HG03039 (cell line): Measurements from ENCODE around the gene PPP4R4.
"Not testable (repeated sequence)": the region's sequence is repeated elsewhere in the genome, so short reads cannot be mapped to it uniquely, and the experiment has no call there.

Source experiments
- ATAC-seq: cut with Tn5 transposase; IDR thresholded peaks from one replicate; pipeline ENCODE4 v1.9.1; 2021; ENCODE audit warnings: mild to moderate bottlenecking, moderate library complexity; ENCODE audit not compliant: unreplicated experiment

The PPP4R4 gene

DNA sequence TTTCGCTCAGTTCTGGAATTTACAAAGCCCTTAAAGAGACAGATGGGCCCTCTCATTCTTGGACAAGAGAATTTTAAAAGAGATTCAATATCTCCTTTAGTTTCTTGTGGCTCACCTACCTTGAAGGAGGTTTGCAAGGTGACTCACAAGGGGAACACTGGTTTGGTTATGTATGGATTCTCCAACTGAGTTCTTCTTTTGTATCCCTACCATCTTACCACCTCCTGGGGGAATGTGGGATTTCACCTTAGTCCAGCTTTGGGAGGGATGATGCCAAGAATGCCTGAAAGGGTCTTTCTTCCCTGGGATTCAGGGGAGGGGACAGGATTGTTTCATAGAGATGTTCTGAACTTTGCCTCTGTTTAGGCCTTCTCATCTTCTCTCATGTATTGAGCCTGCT lies 3.7 kb downstream of the PPP4R4 start:
- ATAC-seq = no peak

DNA sequence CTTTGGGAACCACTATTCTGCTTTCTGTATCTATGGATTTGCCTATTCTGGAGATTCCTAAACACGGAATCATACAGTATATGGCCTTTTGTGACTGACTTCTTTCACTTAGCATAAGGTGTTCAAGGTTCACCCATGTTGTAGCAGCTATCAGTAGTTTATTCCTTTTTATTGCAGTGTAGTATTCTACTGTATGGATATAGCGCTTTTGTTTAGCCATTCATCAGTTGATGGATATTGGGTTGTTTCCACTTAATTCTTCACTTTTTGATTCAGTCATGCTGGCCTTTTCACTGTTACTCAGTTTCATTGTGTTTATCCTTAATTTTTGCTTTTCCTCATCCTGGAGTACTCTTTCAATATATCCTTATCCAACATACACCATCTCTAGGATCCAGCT lies 5.1 kb downstream of the PPP4R4 start:
- ATAC-seq = no peak

DNA sequence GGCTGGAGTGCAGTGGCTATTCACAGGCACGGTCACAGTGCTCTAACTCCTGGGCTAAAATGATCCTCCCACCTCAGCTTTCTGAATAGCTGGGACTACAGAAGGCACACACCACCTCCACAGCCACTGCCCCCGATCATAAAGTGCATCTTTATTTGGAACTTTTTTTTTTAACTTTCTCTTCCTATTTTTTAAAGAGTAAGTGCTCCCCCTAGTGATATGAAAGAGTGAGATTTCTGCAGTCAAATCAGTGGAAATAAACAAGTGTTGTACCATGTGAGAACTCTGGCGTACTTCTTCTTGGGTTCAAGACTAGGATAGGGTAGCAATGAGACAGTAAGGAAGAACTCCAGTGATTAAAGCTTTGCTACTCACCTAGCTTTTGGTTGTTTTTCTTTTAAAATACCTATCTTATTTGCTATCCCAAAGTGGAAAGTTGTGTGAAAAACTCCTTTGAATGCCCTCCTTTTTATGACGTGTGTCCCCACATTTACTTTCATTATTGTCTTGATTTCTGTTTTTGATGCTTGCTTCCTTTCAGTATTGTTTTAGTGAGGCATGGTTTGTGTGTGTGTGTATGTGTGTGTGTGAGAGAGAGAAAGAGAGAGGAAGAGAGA lies 6.6 kb downstream of the PPP4R4 start:
- ATAC-seq = no peak

DNA sequence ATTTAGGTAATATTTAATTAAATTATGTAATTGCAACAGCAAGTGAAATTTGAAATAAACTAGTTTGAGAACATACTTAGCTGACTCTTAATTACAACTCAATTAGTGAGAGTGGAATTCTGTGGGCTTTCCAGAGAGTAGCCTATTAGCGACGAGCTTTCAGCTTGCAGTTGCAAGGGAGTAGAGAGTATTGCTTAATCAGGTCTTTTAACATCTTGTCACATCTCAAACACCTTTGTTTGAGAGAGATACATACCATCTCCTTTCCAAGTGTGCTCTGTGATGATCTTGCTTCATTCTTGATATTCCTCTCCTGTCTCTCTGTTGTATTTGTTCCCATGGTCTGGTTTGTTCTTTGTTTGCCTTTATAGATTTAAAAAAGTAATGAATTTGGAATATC lies 7.7 kb downstream of the PPP4R4 start:
- ATAC-seq = no peak

DNA sequence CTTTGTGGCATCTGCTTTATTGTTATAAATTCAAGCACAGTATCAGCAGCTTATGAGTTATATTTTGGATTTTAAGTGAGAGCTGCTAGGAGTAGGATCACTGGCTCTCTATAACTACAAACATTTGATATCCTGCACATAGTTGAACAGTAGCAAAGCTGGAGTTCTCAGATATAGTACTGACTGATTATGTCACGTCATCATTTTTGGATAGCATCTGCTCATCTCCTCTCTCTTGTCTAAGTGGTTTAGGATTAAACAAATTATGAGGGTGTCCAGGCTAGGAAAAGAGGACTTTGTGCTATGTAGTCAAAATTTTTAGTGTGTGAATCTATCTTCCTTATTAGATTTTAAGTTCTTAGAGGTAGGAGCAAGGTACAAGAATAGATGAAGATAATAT lies 18.4 kb downstream of the PPP4R4 start:
- no peak for ATAC-seq

DNA sequence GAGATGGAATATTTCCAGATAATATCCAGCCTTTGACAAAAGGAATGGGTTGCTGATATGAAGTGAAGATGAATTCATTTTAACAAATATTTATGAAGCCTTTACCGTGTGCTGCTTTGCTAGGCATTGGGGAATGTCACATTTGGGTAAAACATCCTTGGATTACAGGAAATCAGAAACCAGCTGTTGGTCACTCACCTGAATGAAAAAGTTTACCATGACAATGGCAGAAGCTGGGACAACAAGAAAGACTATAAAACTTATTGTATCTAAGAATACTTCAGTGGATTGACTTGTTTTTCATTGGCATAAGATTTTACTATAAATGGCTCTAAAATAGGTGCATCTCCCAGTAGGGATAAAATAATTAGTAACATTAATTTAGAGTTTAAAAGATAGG lies 19.7 kb downstream of the PPP4R4 start:
- no peak for ATAC-seq

DNA sequence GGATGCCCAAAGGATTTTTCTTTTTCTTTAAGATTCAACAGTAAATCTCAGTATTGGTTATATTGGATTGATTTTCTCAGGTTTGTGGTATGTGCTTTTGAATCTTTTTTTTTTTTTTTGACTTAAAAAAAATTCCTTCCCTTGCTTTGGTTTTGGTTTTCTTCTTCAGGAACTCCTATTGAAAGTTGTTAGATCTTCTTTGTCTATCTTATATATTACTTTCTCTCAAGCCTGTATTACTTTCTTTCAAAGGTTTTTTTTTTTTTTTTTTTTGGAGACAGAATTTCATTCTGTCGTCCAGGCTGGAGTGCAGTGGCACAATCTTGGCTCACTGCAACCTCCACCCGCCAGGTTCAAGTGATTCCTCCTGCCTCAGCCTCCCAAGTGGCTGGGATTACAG lies 21.9 kb downstream of the PPP4R4 start:
- no peak for ATAC-seq

DNA sequence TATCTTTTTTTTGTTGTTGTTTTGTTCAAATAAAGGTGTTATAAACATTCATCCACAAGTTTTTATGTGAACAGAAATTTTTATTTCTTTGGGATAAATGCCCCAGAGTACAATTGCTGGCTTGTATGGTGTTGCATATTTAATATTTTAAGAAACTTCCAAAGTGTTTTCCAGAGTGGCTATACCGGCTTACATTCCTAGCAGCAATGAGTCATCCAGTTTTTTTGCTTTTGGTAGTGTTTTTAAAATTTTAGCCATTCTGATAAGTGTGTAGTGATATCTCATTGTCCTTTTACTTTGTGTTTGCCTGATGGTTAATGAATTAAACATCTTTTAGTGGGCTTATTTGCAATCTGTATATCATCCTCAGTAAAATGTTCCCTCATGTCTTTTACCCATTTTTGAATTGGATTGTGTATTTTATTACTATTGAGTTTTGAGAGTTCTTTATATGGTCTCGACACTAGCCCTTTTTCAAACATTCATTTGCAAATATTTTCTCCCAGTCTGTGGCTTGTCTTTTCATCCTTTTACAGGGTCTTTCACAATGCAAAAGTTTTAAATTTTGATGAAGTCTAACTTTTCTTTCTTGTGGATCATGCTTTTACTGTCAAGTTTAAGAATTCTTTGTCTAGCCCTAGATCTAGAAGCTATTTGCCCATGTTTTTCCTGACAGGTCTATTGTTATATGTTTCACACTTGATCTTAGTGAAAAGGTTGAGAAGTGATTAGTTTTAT lies 29.5 kb downstream of the PPP4R4 start:
- no peak for ATAC-seq

DNA sequence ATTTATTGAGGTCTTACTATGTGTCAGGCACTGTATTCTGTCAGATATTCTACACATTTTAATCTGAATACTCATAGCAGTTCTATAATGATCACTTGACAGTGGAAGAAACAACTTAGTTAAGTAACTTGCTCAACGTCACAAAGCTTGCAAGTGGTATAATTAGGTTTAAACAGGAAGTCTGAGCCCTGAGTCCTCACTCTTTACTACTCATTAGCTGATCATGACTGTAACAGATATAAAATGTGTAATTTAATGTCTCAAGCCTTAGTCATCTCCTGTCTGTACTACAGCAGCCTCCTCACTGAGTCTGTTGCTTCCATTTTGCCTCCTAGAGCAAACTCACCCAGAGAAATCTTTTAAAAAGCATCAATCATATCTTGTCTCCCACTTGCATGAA lies 38.9 kb downstream of the PPP4R4 start:
- ATAC-seq = no peak

DNA sequence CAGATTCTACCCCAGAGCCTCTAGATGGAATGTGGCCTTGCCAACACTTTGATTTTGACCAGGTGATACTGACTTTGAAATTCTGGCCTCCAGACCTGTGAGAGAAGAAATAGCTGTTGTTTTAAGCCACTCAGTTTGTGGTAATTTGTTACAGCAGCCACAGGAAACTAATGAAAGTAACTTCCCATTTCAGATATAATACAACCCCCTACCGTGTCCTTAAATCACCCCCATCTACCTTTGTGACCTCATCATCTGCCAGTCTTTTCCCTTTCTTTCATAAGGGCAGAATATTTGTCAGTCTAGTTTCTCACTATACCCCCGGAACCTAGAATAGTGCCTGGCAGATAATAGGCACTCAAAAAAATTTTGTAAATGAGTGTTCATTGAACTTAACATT lies 39.6 kb downstream of the PPP4R4 start:
- ATAC-seq = no peak

DNA sequence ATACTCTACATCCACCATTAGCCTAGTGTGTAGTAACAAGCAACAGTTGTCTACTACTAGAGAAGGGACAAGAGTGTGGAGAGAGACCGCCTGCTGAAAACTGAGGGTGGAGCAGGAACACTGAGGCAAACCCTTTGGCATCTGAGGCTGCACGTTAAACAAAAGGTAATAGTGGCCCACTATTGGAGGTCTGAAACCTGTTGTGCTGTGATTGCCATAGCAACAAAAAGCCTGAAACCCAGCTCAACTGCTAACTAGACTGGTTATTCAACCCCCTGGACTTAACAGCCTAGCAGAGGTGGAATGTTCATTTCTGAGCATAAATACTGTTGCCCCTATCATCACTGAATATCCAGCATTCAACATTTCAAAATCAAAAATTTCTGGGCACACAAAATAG lies 43.0 kb downstream of the PPP4R4 start:
- ATAC-seq = no peak

DNA sequence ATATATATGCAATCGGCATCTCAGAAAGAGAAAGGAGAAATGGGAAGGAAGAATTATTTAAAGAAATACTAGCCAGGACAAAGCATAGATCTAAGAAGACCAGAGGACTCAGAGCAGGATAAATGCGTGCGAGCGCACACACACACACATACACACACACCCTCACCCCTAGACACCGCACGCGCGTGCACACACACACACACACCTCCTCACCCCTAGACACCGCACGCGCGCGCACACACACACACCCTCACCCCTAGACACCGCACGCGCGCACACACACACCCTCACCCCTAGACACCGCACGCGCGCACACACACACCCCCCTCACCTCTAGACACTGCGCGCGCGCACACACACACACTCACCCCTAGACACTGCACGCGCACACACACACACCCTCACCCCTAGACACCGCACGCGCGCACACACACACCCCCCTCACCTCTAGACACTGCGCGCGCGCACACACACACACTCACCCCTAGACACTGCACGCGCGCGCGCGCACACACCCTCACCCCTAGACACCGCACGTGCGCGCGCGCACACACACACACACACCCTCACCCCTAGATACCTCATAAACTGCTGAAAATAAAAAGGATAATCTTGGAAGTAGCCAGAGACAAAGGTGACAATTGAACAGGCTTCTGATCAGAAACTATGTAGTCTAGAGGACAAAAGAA lies 44.2 kb downstream of the PPP4R4 start:
- not testable (repeated sequence) for ATAC-seq

DNA sequence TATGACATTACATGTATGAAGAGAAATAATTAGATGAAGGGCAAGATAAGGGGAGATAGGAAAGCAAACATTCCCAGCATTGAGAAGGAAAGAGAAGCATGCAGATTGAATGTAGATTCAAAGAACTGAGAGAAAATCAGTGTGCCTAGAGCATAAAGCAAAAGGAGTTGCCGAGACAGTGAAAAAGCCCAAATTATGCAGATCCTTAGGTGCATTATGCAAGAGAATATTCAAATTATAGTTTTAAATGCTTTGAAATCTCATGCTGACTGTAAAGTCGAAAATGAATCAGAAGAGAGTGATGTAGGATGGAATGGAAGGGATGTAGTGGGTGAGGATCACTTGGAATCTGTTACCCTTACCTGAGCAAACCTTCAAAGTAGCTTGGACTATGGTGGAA lies 49.9 kb downstream of the PPP4R4 start:
- ATAC-seq = no peak

DNA sequence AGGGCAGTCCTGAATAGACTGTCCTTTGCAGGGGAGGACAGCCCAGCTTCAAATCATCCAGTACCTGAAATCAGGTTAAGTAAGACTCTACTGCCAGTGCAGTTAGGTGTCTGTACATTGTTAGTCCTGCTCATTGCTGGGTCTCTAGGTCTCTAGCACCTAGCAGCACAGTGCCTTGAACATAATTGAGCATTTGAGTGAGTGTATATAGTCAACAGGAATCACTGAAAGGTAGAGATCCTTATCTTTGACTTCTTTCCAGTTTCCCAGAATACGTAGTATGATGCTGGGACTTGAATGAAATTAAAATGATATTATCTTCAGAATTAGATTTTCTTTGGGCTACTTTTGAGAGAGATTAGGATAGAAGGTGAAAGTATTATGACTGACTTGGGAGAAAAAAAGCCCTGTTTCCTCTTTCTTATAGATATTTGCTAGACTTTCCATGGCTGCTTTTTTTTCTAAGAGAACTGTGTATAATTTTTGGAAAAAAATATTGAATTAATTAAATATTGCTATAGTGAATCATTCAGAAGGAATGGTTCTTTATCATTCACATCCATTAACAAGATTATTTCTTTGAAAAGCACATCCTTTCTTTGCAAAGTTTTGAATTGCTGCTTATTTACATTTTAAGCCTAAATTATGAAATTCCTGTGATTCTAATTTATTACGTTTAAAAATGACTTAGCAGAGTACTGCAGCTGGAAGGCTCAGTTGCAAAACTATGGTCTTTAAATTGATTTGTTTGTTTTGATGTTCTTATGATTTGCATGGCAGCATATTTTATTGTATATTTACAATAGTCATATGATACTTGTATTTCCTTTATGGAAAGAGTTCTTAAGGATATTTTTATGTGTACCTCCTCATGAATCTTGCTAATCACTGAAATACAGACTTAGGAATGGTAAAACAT lies 51.6 kb downstream of the PPP4R4 start:
- no peak for ATAC-seq

DNA sequence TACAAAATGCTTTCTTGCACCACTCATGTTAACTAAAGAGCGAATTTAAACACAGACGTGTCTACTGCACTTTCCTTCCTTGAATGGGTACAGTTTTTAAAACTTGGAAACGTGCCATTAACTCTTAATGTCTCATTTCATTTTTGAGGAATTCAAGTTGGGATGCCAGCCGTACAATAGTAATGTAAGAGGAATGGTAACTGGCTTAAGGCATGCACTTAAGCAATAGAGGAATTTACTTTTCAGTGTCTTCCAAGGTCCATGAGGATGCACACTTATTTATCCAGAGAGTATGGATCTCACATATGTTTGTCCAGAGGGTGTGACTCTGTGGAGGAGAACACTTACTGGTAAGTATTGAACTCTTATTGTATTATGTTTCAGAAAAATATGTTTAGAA lies 52.9 kb downstream of the PPP4R4 start:
- ATAC-seq = no peak

DNA sequence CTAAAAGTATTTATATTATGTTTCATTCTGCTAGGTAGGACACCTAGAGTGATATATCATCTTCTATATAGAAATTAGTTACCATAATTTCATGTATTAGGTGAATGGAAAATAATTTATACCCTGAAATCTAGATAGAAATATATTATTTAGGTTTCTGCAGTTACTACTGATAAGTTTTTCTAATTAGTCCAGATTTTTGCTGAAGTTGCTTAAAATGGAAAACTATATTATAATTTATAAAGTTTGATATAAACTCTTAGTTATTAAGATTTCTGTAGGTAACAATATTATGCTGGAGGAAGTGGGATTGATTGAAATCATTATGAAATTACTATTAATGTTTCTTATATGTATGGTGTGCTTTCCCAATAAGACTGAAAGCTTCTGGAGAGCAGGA lies 62.9 kb downstream of the PPP4R4 start:
- no peak for ATAC-seq

DNA sequence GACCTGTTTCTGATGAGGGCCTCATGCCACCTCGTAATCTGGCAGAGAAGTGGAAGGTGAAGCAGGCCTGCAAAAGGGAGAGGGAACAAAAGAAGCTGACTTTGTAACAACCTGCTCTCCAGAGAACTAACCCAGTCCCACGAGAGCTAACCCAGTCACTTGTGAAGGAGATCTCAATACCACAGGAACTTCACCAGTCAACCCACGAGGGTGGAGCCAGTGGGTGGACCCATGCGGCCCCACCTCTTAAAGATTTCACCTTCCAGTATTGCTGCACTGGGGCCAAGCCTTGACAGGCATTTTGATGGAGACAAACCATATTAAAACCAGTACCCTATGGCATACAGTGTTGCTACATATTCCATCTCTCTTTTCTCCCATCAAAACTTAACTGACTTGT lies 63.9 kb downstream of the PPP4R4 start:
- no peak for ATAC-seq

DNA sequence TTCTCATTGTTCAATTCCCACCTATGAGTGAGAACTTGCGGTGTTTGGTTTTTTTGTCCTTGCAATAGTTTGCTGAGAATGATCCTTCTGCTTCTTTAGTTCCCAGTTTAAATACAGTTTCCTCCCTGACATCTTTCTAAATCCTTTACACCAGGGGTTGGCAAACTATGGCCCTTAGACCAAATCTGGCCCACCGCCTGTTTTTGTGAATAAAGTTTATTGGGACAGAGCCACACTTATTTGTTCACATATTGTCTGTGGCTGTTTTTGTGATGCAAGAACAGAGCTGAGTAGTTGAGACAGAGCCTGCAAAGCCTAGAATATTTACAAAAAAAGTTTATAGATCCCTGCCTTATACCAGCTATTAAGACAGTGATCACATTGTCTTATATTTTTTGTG lies 65.3 kb downstream of the PPP4R4 start:
- ATAC-seq = no peak

DNA sequence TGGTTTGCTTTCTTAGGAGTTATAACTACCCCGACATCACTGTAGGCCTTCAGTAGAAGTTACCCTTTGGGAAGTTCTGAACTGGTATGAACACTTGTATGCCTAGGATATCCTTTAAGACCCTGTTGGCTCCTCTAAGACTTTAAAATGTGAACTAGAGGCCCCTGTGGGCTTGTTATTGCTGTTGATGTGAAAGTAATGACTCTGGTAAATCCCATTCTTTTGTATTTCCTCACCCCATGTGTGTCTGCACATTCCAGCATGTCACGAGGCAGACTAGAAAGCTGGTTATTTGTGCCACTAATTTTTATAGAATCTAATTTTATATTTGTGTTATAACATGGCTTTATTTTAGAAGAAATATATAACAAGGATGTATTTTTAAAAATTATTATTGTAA lies 70.1 kb downstream of the PPP4R4 start:
- ATAC-seq = no peak

DNA sequence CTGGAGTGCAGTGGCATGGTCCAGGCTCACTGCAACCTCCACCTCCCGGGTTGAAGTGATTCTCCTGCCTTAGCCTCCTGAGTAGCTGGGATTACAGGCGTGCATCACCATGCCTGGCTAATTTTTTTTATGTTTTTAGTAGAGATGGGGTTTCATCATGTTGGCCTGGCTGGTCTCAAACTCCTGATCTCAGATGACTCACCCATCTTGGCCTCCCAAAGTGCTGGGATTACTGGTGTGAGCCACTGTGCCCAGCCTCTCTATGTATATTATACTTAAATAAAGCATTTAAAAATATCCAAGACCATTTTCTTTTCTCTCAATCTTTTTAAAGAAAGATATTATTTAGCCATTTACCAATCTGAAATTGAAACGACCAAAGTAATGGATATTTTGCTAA lies 90.1 kb downstream of the PPP4R4 start:
- ATAC-seq = not testable (repeated sequence)

DNA sequence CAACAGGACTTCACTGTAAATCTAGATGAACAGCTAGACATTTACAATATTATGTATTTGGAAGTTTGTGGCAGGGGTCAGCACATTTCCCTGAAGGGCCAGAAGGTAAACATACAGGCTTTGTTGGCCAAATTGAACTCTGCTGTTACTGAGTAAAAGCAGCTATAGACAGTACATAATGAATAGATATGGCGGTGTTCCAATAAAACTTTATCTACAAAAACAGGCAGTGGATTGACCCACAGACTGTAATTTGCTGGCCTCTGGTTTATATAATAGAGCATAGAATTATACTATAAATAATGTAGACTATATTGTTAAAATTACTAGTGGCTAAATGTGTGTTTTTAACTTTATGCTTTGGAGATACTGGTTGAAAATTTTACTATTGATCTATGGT lies 93.2 kb downstream of the PPP4R4 start:
- no peak for ATAC-seq
